GM12878 (cell line): ENCODE data around the gene CNNM1. TPM values are rescaled to one million over a fixed set of nuclear protein-coding genes. Genes with fewer than 3 reads are reported as not detected.

Experiments
- ATAC-seq: fragments of 200-7000 bp; cut with Tn5 transposase; 3 replicates; pipeline ENCODE4 v1.9.1; 2020; ENCODE audit warnings: mild to moderate bottlenecking, moderate library complexity
- BruUV-seq: library from RNA; stranded (reverse); fragments of 400-500 nt; replicated peaks from 2 replicates; lab custom pipeline; 2021; lab: Mats Ljungman, UMichigan
- CTCF ChIA-PET: fragments of 300-600 bp; sonication (Branson Sonifier 250); formaldehyde crosslinking; extraction: SDS; loops from one replicate; lab custom pipeline; 2021; ENCODE audit warnings: inconsistent platforms; lab: Yijun Ruan, JAX
- POLR2A ChIA-PET: fragments of 350-600 bp; formaldehyde crosslinking; extraction: SDS; loops from one replicate; lab custom pipeline; 2021; ENCODE audit warnings: inconsistent platforms; lab: Charles Lee
- RAD21 ChIA-PET: fragments of 300-600 bp; sonication (Branson Sonifier 250); formaldehyde crosslinking; loops from one replicate; lab custom pipeline; 2023; ENCODE audit warnings: antibody characterized with exemption; ENCODE audit not compliant: unreplicated experiment; lab: Charles Lee
- SMC1A ChIA-PET: fragments of 300-600 bp; sonication (Branson Sonifier 250); formaldehyde crosslinking; loops from one replicate; lab custom pipeline; 2023; ENCODE audit not compliant: unreplicated experiment, uncharacterized antibody; lab: Charles Lee
- DNase-seq: peaks from one replicate; pipeline ENCODE4 v3.0.0-alpha.2; 2011; ENCODE audit warnings: low read depth, low spot score
- FAIRE-seq: peaks from 3 replicates; lab custom pipeline; 2011; peaks lifted over from hg19 to GRCh38; lab: Jason Lieb, UNC
- H2AFZ ChIP-seq: 2 replicates; pipeline ENCODE4 v1.6.0; 2011; ENCODE audit warnings: low read depth, low read length, control low read depth; ENCODE audit not compliant: control insufficient read depth
- H3K27ac ChIP-seq: 2 replicates; pipeline ENCODE4 v1.5.1; 2011; ENCODE audit warnings: control low read depth; ENCODE audit not compliant: control insufficient read depth, insufficient read depth
- H3K27me3 ChIP-seq, 2 experiments: replicated peaks in 1 of 2; 2 replicates each; pipeline versions ENCODE4 v1.6.0 to v1.6.1; 2011; ENCODE audit warnings: low read length in 1 of 2; ENCODE audit not compliant: control insufficient read depth in 2 of 2, insufficient read depth in 2 of 2
- H3K36me3 ChIP-seq, 2 experiments: 2 replicates each; pipeline ENCODE4 v1.5.1; 2011; ENCODE audit warnings: low read length in 1 of 2; ENCODE audit not compliant: control insufficient read depth in 2 of 2, insufficient read depth in 2 of 2
- H3K4me1 ChIP-seq: 2 replicates; pipeline ENCODE4 v1.6.1; 2011; ENCODE audit warnings: mild to moderate bottlenecking, low read length, moderate library complexity, mixed read lengths; ENCODE audit not compliant: control insufficient read depth, insufficient read depth
- H3K4me2 ChIP-seq: 2 replicates; pipeline ENCODE4 v1.6.0; 2011; ENCODE audit warnings: control low read depth; ENCODE audit not compliant: control insufficient read depth, insufficient read depth
- H3K4me3 ChIP-seq: fragments of 200-600 bp; sonication (generic); 2 replicates; pipeline ENCODE4 v1.5.1; 2016
- H3K79me2 ChIP-seq: 2 replicates; pipeline ENCODE4 v1.6.0; 2011; ENCODE audit warnings: low read length; ENCODE audit not compliant: control insufficient read depth, insufficient read depth
- H3K9ac ChIP-seq: 2 replicates; pipeline ENCODE4 v1.8.0; 2011; ENCODE audit warnings: low read length, control low read depth, mixed read lengths; ENCODE audit not compliant: control insufficient read depth, insufficient read depth
- H3K9me3 ChIP-seq: replicated peaks from 3 replicates; pipeline ENCODE4 v1.5.1; 2011; ENCODE audit warnings: mild to moderate bottlenecking, low read length; ENCODE audit not compliant: control insufficient read depth, insufficient read depth
- H4K20me1 ChIP-seq: 2 replicates; pipeline ENCODE4 v1.6.0; 2011; ENCODE audit not compliant: control insufficient read depth, insufficient read depth
- ATF3 ChIP-seq: IDR thresholded peaks from 2 replicates; pipeline ENCODE4 v1.6.1; 2011; ENCODE audit warnings: low read depth, mild to moderate bottlenecking, low read length, moderate library complexity, borderline replicate concordance; ENCODE audit errors: extremely low read depth
- CREM ChIP-seq: IDR thresholded peaks from 2 replicates; pipeline ENCODE4 v1.6.1; 2014; ENCODE audit warnings: antibody characterized with exemption, low read depth
- EGR1 ChIP-seq, 2 experiments: IDR thresholded peaks; 1 replicate in 1 of 2; 2 replicates in 1 of 2; pipeline ENCODE4 v1.6.1; 2011 to 2012; ENCODE audit warnings: low read depth in 2 of 2, low read length in 2 of 2, borderline replicate concordance in 1 of 2, mild to moderate bottlenecking in 1 of 2, moderate library complexity in 1 of 2
- EP300 ChIP-seq, 2 experiments: fragments of 150-350 bp in 1 of 2; IDR thresholded peaks; 2 replicates each; pipeline ENCODE4 v1.6.1; 2011 to 2012; ENCODE audit warnings: low read depth in 2 of 2, low read length in 2 of 2, borderline replicate concordance in 1 of 2, improper control_type of control experiment in 1 of 2, inconsistent platforms in 1 of 2; ENCODE audit not compliant: control insufficient read depth in 1 of 2
- FOXK2 ChIP-seq: fragments of 450-650 bp; IDR thresholded peaks from 2 replicates; pipeline ENCODE4 v1.6.1; 2017; ENCODE audit warnings: mild to moderate bottlenecking, moderate library complexity
- NBN ChIP-seq: fragments of 450-650 bp; IDR thresholded peaks from 2 replicates; pipeline ENCODE4 v1.6.1; 2016
- SREBF1 ChIP-seq: IDR thresholded peaks from 2 replicates; pipeline ENCODE4 v1.6.1; 2012; ENCODE audit warnings: mild to moderate bottlenecking, low read length
- TCF3 ChIP-seq: IDR thresholded peaks from 2 replicates; pipeline ENCODE4 v1.6.1; 2012; ENCODE audit warnings: low read depth, mild to moderate bottlenecking, low read length, borderline replicate concordance; ENCODE audit not compliant: insufficient read depth
- ZNF622 ChIP-seq: fragments of 450-650 bp; IDR thresholded peaks from 2 replicates; pipeline ENCODE4 v1.6.1; 2017; ENCODE audit warnings: mild to moderate bottlenecking, inconsistent platforms
- WGBS: methylation state at CpG from one replicate; pipeline ENCODE4 v1.1.6; 2016; ENCODE audit warnings: low lambda C conversion rate; ENCODE audit not compliant: insufficient replicate concordance, insufficient coverage; ENCODE audit errors: missing lambda C conversion rate; 5-methylcytosine and 5-hydroxymethylcytosine counted together
- in situ Hi-C: fragments of 300-500 bp; cut with MboI; formaldehyde crosslinking; loops from 9 replicates; pipeline ENCODE4 v1.14.3; 2018; ENCODE audit warnings: mixed read lengths
- intact Hi-C: fragments of 100-400 bp; cut with micrococcal nuclease; formaldehyde crosslinking; loops from one replicate; pipeline ENCODE4 v1.14.2; 2022; ENCODE audit not compliant: unreplicated experiment
- polyA plus RNA-seq, 11 experiments: library from polyadenylated mRNA; depleted of rRNA in 4 of 11; unstranded in 6 of 11; stranded (reverse) in 5 of 11; fragments of >200 nt; fragmentation: Nextera tagmentation in 4 of 11; fragmentation: Illumina TruSeq in 1 of 11; extraction: Ambion mirVana in 4 of 11; extraction: Trizol in 1 of 11; gene quantifications; 1 replicate in 1 of 11; 2 replicates in 10 of 11; pipeline versions ENCODE4 v1.2.1 to v1.2.3, GENCODE V29; 2011 to 2016; ENCODE audit warnings: inconsistent platforms in 2 of 11, missing spikeins in 2 of 11, low read depth in 1 of 11
- total RNA-seq, 4 experiments: library from RNA; depleted of rRNA in 3 of 4; stranded (reverse); fragments of >200 nt in 3 of 4; fragmentation: Illumina TruSeq in 1 of 4; extraction: Trizol in 1 of 4; gene quantifications; 2 replicates each; pipeline versions ENCODE4 v1.2.1 to v1.2.3, GENCODE V29; 2013 to 2021

The CNNM1 gene
- total and polyA plus RNA-seq, 10 of the 15 experiments (the other 5 are each of a cell fraction or from before 2014, with no cell fraction given): 0.01 TPM; not detected in 9

GRCh38 chr10:99424656-99425055 is 95.5 kb downstream of the CNNM1 start:
- Histone ChIP-seq H3K27ac (no peak overlapping the region), H3K9ac (no peak overlapping the region), H3K4me3 (no peak overlapping the region), H3K27me3 (no peaks in the 10 kb centered on the region), H3K4me1 (peaks cover 4% of the 10 kb centered on the region; the same call in 1 of the 2 replicates), H3K79me2 (peaks cover 16% of the 10 kb centered on the region), H3K36me3 (peaks cover 1 to 3% of the 10 kb centered on the region in 2 experiments; a peak in 2 of 4 replicates), H3K9me3 (no peaks in the 10 kb centered on the region), H2AFZ (no peak overlapping the region), H4K20me1 (no peaks in the 10 kb centered on the region), H3K4me2 (no peak overlapping the region)
- WGBS: 100% methylated on average over 1 of the region's 1 CpG
- CTCF ChIA-PET: interaction anchor here (0.7 to 5.3 kb wide), 2 partner anchors 11 to 24 kb away, joined by 3 to 27 read pairs; no protein-coding TSS in a partner anchor
- RAD21 ChIA-PET: no interaction called here
- BruUV-seq: no TSS peak
- SMC1A ChIA-PET: interaction anchor here (0.8 kb wide), 1 partner anchor 11 kb away, joined by 3 read pairs; no protein-coding TSS in a partner anchor
- ATAC-seq (no peak), DNase-seq (no peak), FAIRE-seq (no peak)
- in situ Hi-C loops: no loop called here
- intact Hi-C loops: no loop called here
- POLR2A ChIA-PET: no interaction called here
- TF ChIP-seq TCF3 (no peak), ZNF622 (no peak), ATF3 (no peak), FOXK2 (no peak), SREBF1 (no peak), EGR1 (IDR thresholded peaks at IDR 0.05; ENCODE audit: borderline replicate concordance in 1 of 2, low read depth in 2 of 2, low read length in 2 of 2) (no peak), CREM (no peak), NBN (no peak), EP300 (IDR thresholded peaks at IDR 0.05; ENCODE audit: borderline replicate concordance in 1 of 2, control insufficient read depth in 1 of 2, low read depth in 2 of 2, low read length in 2 of 2) (no peak)
